CMK (cell line): ENCODE data around the gene GYG1.

Source experiments
- DNase-seq: peaks from one replicate; pipeline ENCODE4 v3.0.0-alpha.2; 2010; ENCODE audit warnings: low read depth

GYG1 gene

GRCh38 chr3:149018247-149018646, 26.9 kb downstream of the GYG1 start:
- DNase-seq, result no peak

GRCh38 chr3:149019580-149019979, 28.2 kb downstream of the GYG1 start:
- DNase-seq, result no peak

- no peak for DNase-seq
These were observed 29.0 kb downstream of the GYG1 start for GRCh38 chr3:149020196-149020838.

- no peak for DNase-seq
These were observed 29.5 kb downstream of the GYG1 start for GRCh38 chr3:149020839-149021252.

GRCh38 chr3:149021830-149022229, 30.5 kb downstream of the GYG1 start:
- DNase-seq, result no peak

- no peak for DNase-seq
These were observed 32.6 kb downstream of the GYG1 start for GRCh38 chr3:149023951-149024350.

- DNase-seq, result no peak
These were observed 35.4 kb downstream of the GYG1 start for GRCh38 chr3:149026718-149027117.

- DNase-seq, result no peak
These were observed 39.8 kb downstream of the GYG1 start for GRCh38 chr3:149031096-149031495.

GRCh38 chr3:149037684-149038083, 46.3 kb downstream of the GYG1 start:
- DNase-seq, result no peak

GRCh38 chr3:149038322-149038721, 47.0 kb downstream of the GYG1 start:
- no peak for DNase-seq

GRCh38 chr3:149042789-149043386, 51.5 kb downstream of the GYG1 start:
- no peak for DNase-seq

GRCh38 chr3:149044339-149045083, 53.2 kb downstream of the GYG1 start:
- DNase-seq, result no peak

GRCh38 chr3:149055575-149055974, 64.2 kb downstream of the GYG1 start:
- DNase-seq, result no peak

- DNase-seq, result no peak
These were observed 66.9 kb downstream of the GYG1 start for GRCh38 chr3:149058198-149058597.

- DNase-seq, result no peak
These were observed 67.3 kb downstream of the GYG1 start for GRCh38 chr3:149058602-149059001.

GRCh38 chr3:149061776-149062175, 70.4 kb downstream of the GYG1 start:
- no peak for DNase-seq

- DNase-seq, result no peak
These were observed 76.5 kb downstream of the GYG1 start for GRCh38 chr3:149067883-149068282.
